Uterus (tissue), 2 donors: ENCODE measurements around the gene SDK2.

ENCODE experiments used
- POLR2A ChIP-seq, 2 donors: fragments of 450-650 bp; IDR thresholded peaks; one replicate each; pipeline ENCODE4 v1.6.1; 2016; ENCODE audit warnings: antibody characterized with exemption in 2 of 2, mild to moderate bottlenecking in 1 of 2, moderate library complexity in 1 of 2
- TF ChIP-seq, protein P1 (sequence below), 4 experiments: fragments of 200-600 bp in 2 of 4; fragments of 450-650 bp in 2 of 4; sonication (generic) in 2 of 4; IDR thresholded peaks; one replicate each; pipeline ENCODE4 v1.5.1; 2016 to 2019; ENCODE audit warnings: antibody characterized with exemption in 4 of 4, mild to moderate bottlenecking in 2 of 4, moderate library complexity in 1 of 4

DNA sequence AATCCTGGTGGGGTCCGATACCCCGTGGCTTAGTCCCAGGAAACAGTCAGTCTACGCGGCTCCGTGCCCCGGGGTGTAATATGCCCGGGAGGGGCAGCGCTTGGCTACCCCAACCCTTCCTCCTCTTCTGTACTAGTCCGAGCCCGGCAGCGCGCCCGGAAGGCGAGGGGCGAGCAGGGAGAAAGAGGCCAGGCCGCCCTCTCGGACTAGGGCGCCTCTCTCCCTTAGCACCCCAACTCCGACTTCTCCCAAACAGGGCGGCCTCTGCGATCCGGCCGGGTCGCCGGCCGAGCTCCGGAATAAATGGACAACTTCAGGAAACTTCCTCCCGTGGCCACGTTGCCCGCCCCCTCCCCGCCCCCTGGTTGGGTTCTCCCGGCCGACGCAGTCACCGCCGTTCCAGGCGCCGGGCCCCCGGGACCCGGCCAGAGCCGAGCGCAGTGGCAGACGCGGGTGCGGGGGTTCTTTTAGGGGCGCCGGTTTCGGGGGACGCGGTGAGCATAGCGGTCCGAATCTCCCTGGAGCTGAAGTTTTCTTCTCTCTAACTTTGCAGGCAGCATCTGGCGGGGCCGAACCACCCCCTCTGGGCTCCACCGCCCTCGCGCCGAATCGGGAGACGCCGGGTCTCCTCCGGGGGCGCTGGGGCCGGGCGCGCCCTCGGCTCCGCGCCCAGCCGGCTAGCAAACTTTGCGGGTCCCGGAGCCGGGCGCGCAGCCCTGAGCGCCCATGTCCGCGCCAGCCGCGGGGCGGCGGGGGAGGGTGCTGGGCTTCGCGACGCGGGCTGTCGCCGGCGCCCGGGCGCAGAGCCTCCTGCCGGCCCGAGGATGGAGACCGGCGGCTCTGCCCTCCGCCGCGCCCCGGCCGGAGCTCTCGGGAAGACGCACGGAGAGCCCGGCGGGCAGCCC lies at the start of gene SDK2:
- TF ChIP-seq, protein P1, sequence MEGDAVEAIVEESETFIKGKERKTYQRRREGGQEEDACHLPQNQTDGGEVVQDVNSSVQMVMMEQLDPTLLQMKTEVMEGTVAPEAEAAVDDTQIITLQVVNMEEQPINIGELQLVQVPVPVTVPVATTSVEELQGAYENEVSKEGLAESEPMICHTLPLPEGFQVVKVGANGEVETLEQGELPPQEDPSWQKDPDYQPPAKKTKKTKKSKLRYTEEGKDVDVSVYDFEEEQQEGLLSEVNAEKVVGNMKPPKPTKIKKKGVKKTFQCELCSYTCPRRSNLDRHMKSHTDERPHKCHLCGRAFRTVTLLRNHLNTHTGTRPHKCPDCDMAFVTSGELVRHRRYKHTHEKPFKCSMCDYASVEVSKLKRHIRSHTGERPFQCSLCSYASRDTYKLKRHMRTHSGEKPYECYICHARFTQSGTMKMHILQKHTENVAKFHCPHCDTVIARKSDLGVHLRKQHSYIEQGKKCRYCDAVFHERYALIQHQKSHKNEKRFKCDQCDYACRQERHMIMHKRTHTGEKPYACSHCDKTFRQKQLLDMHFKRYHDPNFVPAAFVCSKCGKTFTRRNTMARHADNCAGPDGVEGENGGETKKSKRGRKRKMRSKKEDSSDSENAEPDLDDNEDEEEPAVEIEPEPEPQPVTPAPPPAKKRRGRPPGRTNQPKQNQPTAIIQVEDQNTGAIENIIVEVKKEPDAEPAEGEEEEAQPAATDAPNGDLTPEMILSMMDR (IDR thresholded peaks at IDR 0.05) = no peak
- TF ChIP-seq POLR2A (IDR thresholded peaks at IDR 0.05) = no peak
